Fibroblast of villous mesenchyme (primary cell): ENCODE results near the gene DENND10. TPM values are rescaled to one million over a fixed set of nuclear protein-coding genes. Genes with fewer than 3 reads are reported as not detected.
"Not testable (repeated sequence)": the region's sequence is repeated elsewhere in the genome, so short reads cannot be mapped to it uniquely, and the experiment has no call there.

Experiments used
- DNase-seq: peaks from one replicate; pipeline ENCODE4 v3.0.0-alpha.2; 2010; ENCODE audit warnings: low read depth
- H3K4me3 ChIP-seq: 2 replicates; pipeline ENCODE4 v1.5.1; 2011; ENCODE audit warnings: low read depth, mild to moderate bottlenecking, low read length
- small RNA-seq: library from RNA; depleted of rRNA; stranded (forward); fragments of <200 nt; gene quantifications from one replicate; pipeline ENCODE3, GENCODE V24; 2012
- total RNA-seq: library from RNA; depleted of rRNA; stranded (reverse); fragments of >200 nt; gene quantifications from 2 replicates; pipeline ENCODE4 v1.2.3, GENCODE V29; 2012
- TF ChIP-seq, protein P1 (sequence below): IDR thresholded peaks from 2 replicates; pipeline ENCODE4 v1.5.1; 2012; ENCODE audit warnings: low read depth, mild to moderate bottlenecking, low read length; ENCODE audit not compliant: insufficient read depth

Gene DENND10
- total RNA-seq, 1 donor = 94.6 TPM

DNA sequence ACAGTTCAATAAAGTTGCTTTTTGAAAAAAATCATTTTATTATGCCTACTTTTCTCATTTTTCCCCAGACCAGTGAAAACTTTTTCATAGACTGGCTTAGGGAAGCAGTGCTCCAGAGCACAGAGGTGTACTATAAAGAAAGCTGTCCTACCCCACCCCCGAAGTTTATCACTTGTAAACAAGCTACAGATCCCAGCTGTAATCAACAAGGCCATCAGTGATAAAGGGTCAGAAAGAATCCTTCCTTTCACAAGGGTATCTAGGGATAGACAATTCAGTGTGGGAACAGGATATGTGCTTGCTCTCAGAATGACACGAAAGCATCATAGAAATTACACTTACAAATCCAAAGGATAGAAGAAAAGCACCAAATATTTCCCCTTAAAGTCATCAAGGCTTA is 70.2 kb downstream of the DENND10 start:
- DNase-seq = no peak
- no peak overlapping the region for H3K4me3 ChIP-seq
- TF ChIP-seq, protein P1, sequence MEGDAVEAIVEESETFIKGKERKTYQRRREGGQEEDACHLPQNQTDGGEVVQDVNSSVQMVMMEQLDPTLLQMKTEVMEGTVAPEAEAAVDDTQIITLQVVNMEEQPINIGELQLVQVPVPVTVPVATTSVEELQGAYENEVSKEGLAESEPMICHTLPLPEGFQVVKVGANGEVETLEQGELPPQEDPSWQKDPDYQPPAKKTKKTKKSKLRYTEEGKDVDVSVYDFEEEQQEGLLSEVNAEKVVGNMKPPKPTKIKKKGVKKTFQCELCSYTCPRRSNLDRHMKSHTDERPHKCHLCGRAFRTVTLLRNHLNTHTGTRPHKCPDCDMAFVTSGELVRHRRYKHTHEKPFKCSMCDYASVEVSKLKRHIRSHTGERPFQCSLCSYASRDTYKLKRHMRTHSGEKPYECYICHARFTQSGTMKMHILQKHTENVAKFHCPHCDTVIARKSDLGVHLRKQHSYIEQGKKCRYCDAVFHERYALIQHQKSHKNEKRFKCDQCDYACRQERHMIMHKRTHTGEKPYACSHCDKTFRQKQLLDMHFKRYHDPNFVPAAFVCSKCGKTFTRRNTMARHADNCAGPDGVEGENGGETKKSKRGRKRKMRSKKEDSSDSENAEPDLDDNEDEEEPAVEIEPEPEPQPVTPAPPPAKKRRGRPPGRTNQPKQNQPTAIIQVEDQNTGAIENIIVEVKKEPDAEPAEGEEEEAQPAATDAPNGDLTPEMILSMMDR = no peak

DNA sequence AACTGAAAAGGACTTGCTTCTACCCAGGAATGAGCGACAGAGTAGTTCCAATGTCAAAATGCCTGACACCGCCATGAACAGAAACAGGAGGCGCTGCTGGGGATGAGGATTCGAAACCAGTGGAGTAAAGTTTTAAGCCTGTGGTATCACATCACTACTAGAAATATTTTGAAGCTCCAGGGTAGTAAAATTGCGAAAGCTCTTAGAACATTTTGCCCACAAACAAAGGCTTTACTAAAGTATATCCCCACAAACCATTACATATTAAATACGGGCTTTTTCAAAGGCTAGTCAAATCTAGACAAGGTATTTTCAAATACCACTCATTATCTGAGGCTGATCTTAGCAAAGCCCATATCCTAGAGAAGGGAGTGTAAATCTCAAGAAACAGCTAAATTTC is 72.3 kb downstream of the DENND10 start:
- peak; percentile 89 for DNase-seq
- TF ChIP-seq, protein P1 = no peak
- peak overlapping the region; percentile 27 for H3K4me3 ChIP-seq

DNA sequence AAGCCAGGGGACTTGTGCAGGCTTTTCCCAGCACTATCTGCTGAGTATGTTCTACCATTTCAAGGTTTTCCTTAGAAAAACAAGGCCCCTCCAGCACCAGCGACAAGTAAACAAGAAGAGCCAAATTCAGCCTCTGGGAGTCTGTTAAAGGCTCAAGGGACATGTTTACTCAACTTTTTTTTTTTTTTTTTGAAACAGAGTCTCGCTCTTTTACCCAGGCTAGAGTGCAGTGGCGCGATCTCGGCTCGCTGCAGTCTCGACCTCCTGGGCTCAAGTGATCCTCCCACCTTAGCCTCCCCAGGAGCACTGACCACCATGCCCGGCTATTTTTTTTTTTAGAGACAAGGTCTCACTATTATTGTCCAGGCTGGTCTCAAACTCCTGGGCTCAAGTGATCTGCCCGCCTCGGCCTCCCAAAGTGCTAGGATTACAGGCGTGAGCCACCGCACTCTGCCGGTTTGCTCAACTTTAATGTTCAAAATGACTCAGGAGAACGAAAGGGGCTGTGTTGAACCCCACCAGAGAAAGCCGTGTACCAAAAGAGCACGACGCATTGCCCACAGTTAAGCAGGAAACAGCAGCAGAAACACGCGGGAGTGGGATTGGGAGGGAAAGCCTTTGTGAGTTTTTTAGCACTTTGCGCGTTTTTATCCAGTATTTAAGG is 73.9 kb downstream of the DENND10 start:
- TF ChIP-seq, protein P1 = no peak
- peak overlapping the region; percentile 87 for H3K4me3 ChIP-seq
- DNase-seq = peak; percentile 45

DNA sequence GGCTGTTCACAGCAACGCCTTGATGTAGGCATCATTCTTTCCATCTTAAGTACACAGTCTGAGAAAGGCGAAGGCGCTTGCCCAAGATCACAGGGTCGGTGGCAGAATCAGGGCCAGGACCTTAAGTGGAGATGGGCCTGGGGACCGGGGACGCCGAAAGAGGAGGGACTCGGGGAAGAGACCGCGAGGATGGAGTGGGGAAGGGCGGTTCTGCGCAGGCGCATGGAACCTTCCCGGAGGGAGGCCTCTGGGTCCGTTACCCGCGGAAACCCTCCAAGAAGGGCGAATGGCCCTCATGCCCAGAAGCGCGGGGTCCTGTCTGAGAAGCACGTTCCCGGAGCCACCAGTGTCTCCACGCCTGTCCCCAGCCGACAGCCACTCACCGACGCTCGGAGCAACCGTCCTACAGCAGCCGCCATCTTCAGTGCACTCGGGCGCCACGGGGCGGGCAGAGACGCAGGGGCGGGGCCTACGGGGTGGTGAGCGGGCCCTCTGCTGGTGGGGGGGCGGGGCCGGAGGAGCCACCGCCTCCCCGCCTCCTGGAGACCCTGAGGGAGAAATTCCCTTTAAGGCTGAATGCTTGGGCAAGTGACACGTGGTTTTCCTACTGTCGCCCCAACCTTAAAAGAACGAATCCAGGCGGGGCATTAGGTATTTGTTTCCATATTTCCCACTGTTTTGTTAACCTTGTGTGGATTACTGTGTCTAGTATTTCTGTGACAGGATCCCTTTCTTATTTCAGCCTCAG is 74.6 kb downstream of the DENND10 start, which contains the start of gene PRDX3:
TSS of gene PRDX3 (minus strand) at position 441 of the 748 bp plus-strand sequence. CDS start at position 419, 22 bp downstream.
- peak within 1 kb of the TSS; percentile 87 for H3K4me3 ChIP-seq
- DNase-seq = peak; percentile 91
- TF ChIP-seq, protein P1 = peak; percentile 4

DNA sequence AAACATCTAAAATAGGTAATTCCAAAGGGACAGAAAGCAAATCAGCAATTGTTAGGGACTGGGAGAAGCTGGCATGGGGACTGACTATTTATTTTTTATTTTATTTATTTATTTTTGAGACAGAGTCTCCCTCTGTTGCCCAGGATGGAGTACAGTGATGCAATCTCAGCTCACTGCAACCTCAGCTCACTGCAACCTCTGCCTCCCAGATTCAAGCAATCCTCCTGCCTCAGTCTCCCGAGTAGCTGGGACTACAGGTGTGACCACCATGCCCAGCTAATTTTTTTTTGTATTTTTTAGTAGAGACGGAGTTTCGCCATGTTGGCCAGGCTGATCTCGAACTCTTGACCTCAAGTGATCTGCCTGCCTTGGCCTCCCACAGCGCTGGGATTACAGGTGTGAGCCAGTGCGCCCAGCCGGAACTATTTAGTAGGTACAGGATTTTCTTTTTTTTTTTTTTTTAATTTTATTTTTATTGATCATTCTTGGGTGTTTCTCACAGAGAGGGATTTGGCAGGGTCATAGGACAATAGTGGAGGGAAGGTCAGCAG is 77.0 kb downstream of the DENND10 start:
- not testable (repeated sequence) for DNase-seq, H3K4me3 ChIP-seq

DNA sequence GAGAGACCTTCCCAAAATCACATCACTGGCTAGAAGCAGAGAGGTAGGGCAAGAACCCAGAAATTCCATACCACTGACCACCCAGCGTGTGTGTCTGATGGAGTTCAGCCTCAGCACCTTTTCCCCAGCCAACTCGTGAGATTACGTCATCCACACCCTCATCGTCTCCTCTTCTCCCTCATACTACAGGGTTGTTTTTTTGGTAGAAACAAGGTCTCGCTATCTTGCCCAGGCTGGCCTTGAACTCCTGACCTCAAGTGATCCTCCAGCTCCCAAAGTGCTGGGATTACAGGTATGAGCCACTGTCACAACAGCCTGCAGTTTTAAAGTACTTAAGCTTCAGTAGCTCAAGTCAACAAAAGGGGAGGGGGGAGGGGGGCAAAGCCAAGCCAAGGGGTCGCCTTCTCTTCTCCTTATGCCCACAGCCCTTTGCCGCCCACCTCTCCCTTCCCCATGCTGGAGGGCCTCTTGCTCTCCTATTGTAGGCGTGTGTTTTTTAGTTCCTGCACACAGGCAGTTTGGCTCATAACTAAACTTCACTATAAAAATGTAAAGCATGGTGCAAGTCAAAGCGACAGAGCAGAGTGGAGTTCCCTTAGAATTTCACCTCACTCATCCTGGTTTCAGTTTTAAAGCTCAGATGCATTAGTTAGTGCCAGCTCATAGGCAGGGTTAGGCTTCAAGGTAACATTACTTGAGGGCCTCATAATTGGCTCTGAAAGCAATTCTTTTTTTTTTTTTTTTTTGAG is 79.9 kb downstream of the DENND10 start:
- DNase-seq = no peak
- TF ChIP-seq, protein P1 = no peak
- H3K4me3 ChIP-seq = no peak overlapping the region

Small RNAs within 50 kb of the gene (small RNA-seq; reads per million reads assigned to genes)
- not detected for gene AL355598.1
- gene RF00413 = not detected
- 0.38 reads per million for gene SNORA19

Other genes with a start within 250 kb of the DENND10 start
- gene NANOS1, start 74.4 kb upstream of the DENND10 start, total RNA-seq = 1.9 and 6.0 TPM in 2 replicates
- 95.7 and 119 TPM in 2 replicates for gene EIF3A, start 23.3 kb upstream of the DENND10 start, total RNA-seq
- gene SFXN4, start 61.6 kb downstream of the DENND10 start, total RNA-seq = 11.3 and 13.0 TPM in 2 replicates
- 120 and 222 TPM in 2 replicates for gene PRDX3, start 74.7 kb downstream of the DENND10 start, total RNA-seq
- gene GRK5, start 103.5 kb downstream of the DENND10 start, total RNA-seq = 15.5 and 16.0 TPM in 2 replicates